GM12872 (cell line): ENCODE results near the gene SCLT1.

Experiments
- TF ChIP-seq, protein P1 (sequence below): IDR thresholded peaks from 3 replicates; pipeline ENCODE4 v1.5.1; 2011; ENCODE audit warnings: low read depth, mild to moderate bottlenecking, low read length, moderate library complexity; ENCODE audit not compliant: insufficient read depth

SCLT1 gene

GRCh38 chr4:128862608-128863311 is 230.6 kb downstream of the SCLT1 start:
- TF ChIP-seq, protein P1, sequence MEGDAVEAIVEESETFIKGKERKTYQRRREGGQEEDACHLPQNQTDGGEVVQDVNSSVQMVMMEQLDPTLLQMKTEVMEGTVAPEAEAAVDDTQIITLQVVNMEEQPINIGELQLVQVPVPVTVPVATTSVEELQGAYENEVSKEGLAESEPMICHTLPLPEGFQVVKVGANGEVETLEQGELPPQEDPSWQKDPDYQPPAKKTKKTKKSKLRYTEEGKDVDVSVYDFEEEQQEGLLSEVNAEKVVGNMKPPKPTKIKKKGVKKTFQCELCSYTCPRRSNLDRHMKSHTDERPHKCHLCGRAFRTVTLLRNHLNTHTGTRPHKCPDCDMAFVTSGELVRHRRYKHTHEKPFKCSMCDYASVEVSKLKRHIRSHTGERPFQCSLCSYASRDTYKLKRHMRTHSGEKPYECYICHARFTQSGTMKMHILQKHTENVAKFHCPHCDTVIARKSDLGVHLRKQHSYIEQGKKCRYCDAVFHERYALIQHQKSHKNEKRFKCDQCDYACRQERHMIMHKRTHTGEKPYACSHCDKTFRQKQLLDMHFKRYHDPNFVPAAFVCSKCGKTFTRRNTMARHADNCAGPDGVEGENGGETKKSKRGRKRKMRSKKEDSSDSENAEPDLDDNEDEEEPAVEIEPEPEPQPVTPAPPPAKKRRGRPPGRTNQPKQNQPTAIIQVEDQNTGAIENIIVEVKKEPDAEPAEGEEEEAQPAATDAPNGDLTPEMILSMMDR: no peak

GRCh38 chr4:128861856-128862518 is 231.4 kb downstream of the SCLT1 start:
- TF ChIP-seq, protein P1: no peak

DNA sequence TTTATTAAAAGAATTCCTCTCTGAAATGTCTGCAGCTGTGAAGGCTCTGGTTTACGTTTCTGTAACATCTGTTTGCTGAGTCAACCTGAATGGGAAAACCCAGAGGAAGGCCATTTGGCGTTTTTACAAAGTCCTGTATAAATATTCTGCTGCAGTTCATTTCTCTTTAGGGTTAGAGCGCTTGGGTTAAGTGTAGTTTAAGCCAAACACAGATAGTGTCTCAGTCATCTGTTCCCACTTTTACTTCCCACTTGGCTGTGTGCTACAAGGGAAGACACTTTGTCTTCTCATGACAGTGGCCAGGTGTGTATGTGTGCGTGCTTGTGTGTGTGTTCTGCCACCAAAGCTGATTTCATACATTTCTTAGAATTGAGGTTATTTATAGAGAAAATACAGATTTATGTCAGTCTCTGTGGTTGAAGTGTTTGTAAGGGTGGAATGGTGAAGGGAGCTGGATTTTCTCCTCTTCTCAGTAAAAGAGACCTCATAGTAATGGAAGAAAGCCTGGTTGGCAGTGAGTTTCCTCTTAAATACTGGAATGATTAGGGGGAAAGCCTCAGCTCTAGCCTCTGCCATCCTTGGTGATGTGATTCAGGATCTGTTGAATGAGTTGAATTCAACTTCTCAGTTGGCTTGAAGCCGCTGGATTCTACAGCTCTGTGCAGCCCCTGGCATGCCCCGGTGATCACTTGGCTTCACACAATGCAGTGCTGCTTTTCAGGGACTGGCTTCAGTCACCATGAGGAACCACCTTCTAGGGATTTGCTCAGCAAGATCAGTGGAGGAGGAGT is 233.3 kb downstream of the SCLT1 start:
- TF ChIP-seq, protein P1: no peak

DNA sequence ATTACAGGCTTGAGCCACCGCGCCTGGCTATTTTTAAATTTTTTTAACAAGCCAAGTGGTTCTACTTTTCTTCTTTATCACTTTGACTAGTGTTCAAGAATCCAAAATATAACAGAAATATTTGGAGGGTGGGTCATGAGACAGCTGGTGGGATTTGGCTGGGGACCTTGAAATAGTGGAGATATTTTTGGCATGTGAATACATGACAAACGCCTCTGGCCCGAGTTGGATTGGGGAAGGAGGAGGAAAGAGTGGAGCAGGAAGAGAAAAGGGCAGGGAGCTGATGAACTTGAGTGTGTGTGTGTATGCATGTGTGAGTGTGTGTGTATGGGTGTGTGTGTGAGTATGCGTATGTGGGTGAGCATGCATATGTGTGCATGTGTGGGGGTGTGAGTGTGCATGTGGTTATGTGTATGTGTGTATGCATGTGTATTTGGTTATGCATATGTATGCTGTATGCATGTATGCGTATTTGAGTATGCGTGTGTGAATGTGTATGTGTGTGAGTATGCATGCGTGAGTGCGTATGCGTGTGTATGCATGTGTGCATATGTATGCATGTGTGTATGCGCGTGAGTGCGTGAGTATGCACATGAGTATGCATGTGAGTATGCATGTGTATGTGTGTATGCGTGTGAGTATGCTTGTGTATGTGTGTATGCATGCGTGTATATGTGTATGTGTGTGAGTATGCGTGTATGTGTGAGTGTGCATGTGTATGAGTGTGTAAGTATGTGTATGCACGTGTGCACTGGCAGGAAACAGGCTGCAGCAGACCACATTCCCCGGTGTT is 234.3 kb downstream of the SCLT1 start:
- TF ChIP-seq, protein P1: no peak

DNA sequence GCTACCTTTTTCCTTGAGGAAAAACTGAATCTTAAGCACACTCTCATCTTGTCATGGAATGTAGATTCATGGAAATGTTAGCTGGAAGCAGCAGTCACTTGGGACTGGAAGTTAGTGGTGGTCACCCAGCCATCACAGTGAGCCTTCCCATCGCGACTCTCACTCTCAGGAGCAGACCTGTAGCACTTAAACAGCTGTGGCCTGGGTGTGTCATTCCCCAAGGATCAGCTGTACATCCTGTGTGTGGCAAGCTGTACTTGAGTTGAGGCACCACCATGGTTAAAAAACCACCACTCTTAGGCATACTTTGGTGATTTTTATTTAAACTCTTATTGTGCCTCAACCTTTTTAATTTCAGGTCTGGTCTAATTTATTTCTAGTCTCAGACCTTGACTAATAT is 237.1 kb downstream of the SCLT1 start:
- TF ChIP-seq, protein P1: no peak

GRCh38 chr4:128855621-128856020 is 237.7 kb downstream of the SCLT1 start:
- TF ChIP-seq, protein P1: no peak
